Esophagus muscularis mucosa (tissue), 4 donors: ENCODE data around the gene ADRB2. TPM values are rescaled to one million over a fixed set of nuclear protein-coding genes. Genes with fewer than 3 reads are reported as not detected.

Experiments used
- DNase-seq: peaks from one replicate; pipeline ENCODE4 v3.0.0-alpha.2; 2017; ENCODE audit errors: extremely low spot score
- H3K27ac ChIP-seq, 4 donors: fragments of 200-600 bp; sonication (generic); replicated peaks in 1 of 4; 1 replicate in 3 of 4; 2 replicates in 1 of 4; pipeline ENCODE4 v1.5.1; 2016 to 2019; ENCODE audit warnings: mild to moderate bottlenecking in 1 of 4
- H3K27me3 ChIP-seq, 4 donors: fragments of 200-600 bp; sonication (generic); one replicate each; pipeline versions ENCODE4 v1.5.1 to v1.6.0; 2016 to 2019
- H3K36me3 ChIP-seq, 4 donors: fragments of 200-600 bp; sonication (generic); one replicate each; pipeline ENCODE4 v1.5.1; 2016 to 2019
- H3K4me1 ChIP-seq, 4 donors: fragments of 200-600 bp; sonication (generic); one replicate each; pipeline ENCODE4 v1.5.1; 2016 to 2019
- H3K4me3 ChIP-seq, 4 donors: fragments of 200-600 bp; sonication (generic); 1 replicate in 2 of 4; 2 replicates in 2 of 4; pipeline ENCODE4 v1.5.1; 2016 to 2019; ENCODE audit warnings: mild to moderate bottlenecking in 4 of 4, moderate library complexity in 1 of 4
- H3K9me3 ChIP-seq, 4 donors: fragments of 200-600 bp; sonication (generic); 1 replicate in 3 of 4; 2 replicates in 1 of 4; pipeline ENCODE4 v1.5.1; 2016 to 2019
- CTCF ChIP-seq, 3 experiments: fragments of 200-600 bp in 2 of 3; fragments of 450-650 bp in 1 of 3; sonication (generic) in 2 of 3; IDR thresholded peaks; one replicate each; pipeline ENCODE4 v1.5.1; 2017 to 2019; ENCODE audit warnings: antibody characterized with exemption in 3 of 3, mild to moderate bottlenecking in 2 of 3, moderate library complexity in 1 of 3
- EP300 ChIP-seq: sonication (generic); formaldehyde crosslinking; IDR thresholded peaks from one replicate; pipeline ENCODE4 v1.6.1; 2017; ENCODE audit warnings: antibody characterized with exemption
- POLR2A ChIP-seq: fragments of 450-650 bp; IDR thresholded peaks from one replicate; pipeline ENCODE4 v1.6.1; 2017; ENCODE audit warnings: antibody characterized with exemption, moderate library complexity, mild to moderate bottlenecking, low read depth
- POLR2AphosphoS5 ChIP-seq, 2 donors: sonication (generic); formaldehyde crosslinking; IDR thresholded peaks; one replicate each; pipeline ENCODE4 v1.6.1; 2017; ENCODE audit warnings: antibody characterized with exemption in 2 of 2
- WGBS: methylation state at CpG from one replicate; pipeline ENCODE4 v1.1.5; 2018; 5-methylcytosine and 5-hydroxymethylcytosine counted together
- intact Hi-C: fragments of 100-400 bp; cut with DNase I; formaldehyde crosslinking; loops from one replicate; pipeline ENCODE4 v1.15.1; 2023
- total RNA-seq, 4 donors: library from RNA; depleted of rRNA; stranded (reverse); fragments of >200 nt; gene quantifications; one replicate each; pipeline versions ENCODE4 v1.1.0 to v1.2.1, GENCODE V29; 2016

ADRB2 gene
- total RNA-seq, 4 donors from 2014 or later = 4.2 to 6.1 (median 4.9) TPM

- Histone ChIP-seq H3K4me3 (no peak overlapping the region), H3K4me1 (peaks cover 6 to 53% (median 25%) of the 10 kb centered on the region in 4 donors), H3K36me3 (no peaks in the 10 kb centered on the region), H3K27me3 (no peaks in the 10 kb centered on the region), H3K27ac (no peak overlapping the region), H3K9me3 (no peaks in the 10 kb centered on the region)
- DNase-seq = no peak
- TF ChIP-seq POLR2AphosphoS5 (IDR thresholded peaks at IDR 0.05) (no peak), POLR2A (no peak), EP300 (no peak), CTCF (IDR thresholded peaks at IDR 0.05) (no peak)
- 82% methylated on average over 4 of the region's 4 CpGs for WGBS
- intact Hi-C loops = no loop called here
These were observed 8.3 kb downstream of the ADRB2 start for GRCh38 chr5:148834689-148835088.

- Histone ChIP-seq H3K27me3 (no peaks in the 10 kb centered on the region), H3K4me3 (no peak overlapping the region), H3K36me3 (no peaks in the 10 kb centered on the region), H3K27ac (no peak overlapping the region), H3K4me1 (peaks cover 0 to 34% (median 16%) of the 10 kb centered on the region in 4 donors), H3K9me3 (no peaks in the 10 kb centered on the region)
- DNase-seq = no peak
- no peak for TF ChIP-seq POLR2AphosphoS5 (IDR thresholded peaks at IDR 0.05)
- 93% methylated on average over 11 of the region's 11 CpGs for WGBS
- intact Hi-C loops = no loop called here
These were observed 10.2 kb downstream of the ADRB2 start for GRCh38 chr5:148836272-148837250.

- Histone ChIP-seq H3K27ac (no peak overlapping the region), H3K27me3 (no peaks in the 10 kb centered on the region), H3K4me3 (no peak overlapping the region), H3K36me3 (no peaks in the 10 kb centered on the region), H3K9me3 (no peaks in the 10 kb centered on the region), H3K4me1 (peaks cover 0 to 32% (median 9%) of the 10 kb centered on the region in 4 donors)
- 97% methylated on average over 3 of the region's 3 CpGs for WGBS
- intact Hi-C loops = no loop called here
- no peak for DNase-seq
- TF ChIP-seq CTCF (IDR thresholded peaks at IDR 0.05) (no peak), EP300 (no peak), POLR2A (no peak), POLR2AphosphoS5 (IDR thresholded peaks at IDR 0.05) (no peak)
These were observed 11.0 kb downstream of the ADRB2 start for GRCh38 chr5:148837383-148837782.

GRCh38 chr5:148838357-148838756 lies 11.9 kb downstream of the ADRB2 start:
- no peak for TF ChIP-seq CTCF (IDR thresholded peaks at IDR 0.05)
- no peak for TF ChIP-seq POLR2AphosphoS5 (IDR thresholded peaks at IDR 0.05)
- no peak for TF ChIP-seq POLR2A
- no peak for TF ChIP-seq EP300
- H3K9me3 ChIP-seq = no peaks in the 10 kb centered on the region
- intact Hi-C loops = no loop called here
- DNase-seq = no peak
- H3K4me1 ChIP-seq = peaks cover 0 to 28% (median 12%) of the 10 kb centered on the region in 4 donors
- no CpG with 5 or more reads among the region's 1 CpG for WGBS
- no peak overlapping the region for H3K27ac ChIP-seq
- no peak overlapping the region for H3K4me3 ChIP-seq
- H3K36me3 ChIP-seq = no peaks in the 10 kb centered on the region
- H3K27me3 ChIP-seq = no peaks in the 10 kb centered on the region

GRCh38 chr5:148839960-148840359 lies 13.5 kb downstream of the ADRB2 start:
- Histone ChIP-seq H3K4me3 (no peak overlapping the region), H3K4me1 (peaks cover 0 to 23% (median 10%) of the 10 kb centered on the region in 4 donors), H3K27ac (no peak overlapping the region), H3K36me3 (no peaks in the 10 kb centered on the region), H3K27me3 (no peaks in the 10 kb centered on the region), H3K9me3 (no peaks in the 10 kb centered on the region)
- no peak for TF ChIP-seq CTCF (IDR thresholded peaks at IDR 0.05)
- TF ChIP-seq POLR2A = no peak
- no peak for TF ChIP-seq POLR2AphosphoS5 (IDR thresholded peaks at IDR 0.05)
- no peak for TF ChIP-seq EP300
- intact Hi-C loops = no loop called here
- no peak for DNase-seq
- WGBS = 85% methylated on average over 4 of the region's 4 CpGs
